ENCODE measurements around the gene TENT5C.

GRCh38 chr1:117565745-117566455 lies 39.9 kb upstream of the TENT5C start:
- TF ChIP-seq CSRNP3 (CRISPR knock-in tag; IDR thresholded peaks at IDR 0.05) (no peak), ESRRG (CRISPR knock-in tag; IDR thresholded peaks at IDR 0.05) (no peak), POU6F1 (CRISPR knock-in tag; IDR thresholded peaks at IDR 0.05; ENCODE audit: borderline replicate concordance, low read depth) (no peak), ZFP3 (CRISPR knock-in tag; IDR thresholded peaks at IDR 0.05) (no peak), ZFP30 (CRISPR knock-in tag; IDR thresholded peaks at IDR 0.05) (no peak), ZNF70 (CRISPR knock-in tag; IDR thresholded peaks at IDR 0.05) (no peak), OSR1 (CRISPR knock-in tag; IDR thresholded peaks at IDR 0.05) (no peak), GLIS3 (CRISPR knock-in tag; IDR thresholded peaks at IDR 0.05) (no peak), ZNF565 (CRISPR knock-in tag; conservative IDR thresholded peaks at IDR 0.05; ENCODE audit: low read depth) (no peak), ZC3H10 (CRISPR knock-in tag; IDR thresholded peaks at IDR 0.05) (no peak), RARB (CRISPR knock-in tag; IDR thresholded peaks at IDR 0.05) (no peak)
- TF ChIP-seq, protein P1, sequence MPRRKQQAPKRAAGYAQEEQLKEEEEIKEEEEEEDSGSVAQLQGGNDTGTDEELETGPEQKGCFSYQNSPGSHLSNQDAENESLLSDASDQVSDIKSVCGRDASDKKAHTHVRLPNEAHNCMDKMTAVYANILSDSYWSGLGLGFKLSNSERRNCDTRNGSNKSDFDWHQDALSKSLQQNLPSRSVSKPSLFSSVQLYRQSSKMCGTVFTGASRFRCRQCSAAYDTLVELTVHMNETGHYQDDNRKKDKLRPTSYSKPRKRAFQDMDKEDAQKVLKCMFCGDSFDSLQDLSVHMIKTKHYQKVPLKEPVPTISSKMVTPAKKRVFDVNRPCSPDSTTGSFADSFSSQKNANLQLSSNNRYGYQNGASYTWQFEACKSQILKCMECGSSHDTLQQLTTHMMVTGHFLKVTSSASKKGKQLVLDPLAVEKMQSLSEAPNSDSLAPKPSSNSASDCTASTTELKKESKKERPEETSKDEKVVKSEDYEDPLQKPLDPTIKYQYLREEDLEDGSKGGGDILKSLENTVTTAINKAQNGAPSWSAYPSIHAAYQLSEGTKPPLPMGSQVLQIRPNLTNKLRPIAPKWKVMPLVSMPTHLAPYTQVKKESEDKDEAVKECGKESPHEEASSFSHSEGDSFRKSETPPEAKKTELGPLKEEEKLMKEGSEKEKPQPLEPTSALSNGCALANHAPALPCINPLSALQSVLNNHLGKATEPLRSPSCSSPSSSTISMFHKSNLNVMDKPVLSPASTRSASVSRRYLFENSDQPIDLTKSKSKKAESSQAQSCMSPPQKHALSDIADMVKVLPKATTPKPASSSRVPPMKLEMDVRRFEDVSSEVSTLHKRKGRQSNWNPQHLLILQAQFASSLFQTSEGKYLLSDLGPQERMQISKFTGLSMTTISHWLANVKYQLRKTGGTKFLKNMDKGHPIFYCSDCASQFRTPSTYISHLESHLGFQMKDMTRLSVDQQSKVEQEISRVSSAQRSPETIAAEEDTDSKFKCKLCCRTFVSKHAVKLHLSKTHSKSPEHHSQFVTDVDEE (CRISPR knock-in tag; IDR thresholded peaks at IDR 0.05), result no peak

Data from SK-N-SH treated with all-trans-retinoic acid at 6 μM for 48 hours (cell line).